NCI-H1092 treated with DMSO at 0.1 percent for 48 hours (cell line): ENCODE results near the gene MAPRE2.

Source experiments
- DNase-seq: peaks from one replicate; lab custom pipeline; 2025; lab: John Stamatoyannopoulos, UW

Gene MAPRE2

GRCh38 chr18:35180455-35180854 is 139.2 kb downstream of the MAPRE2 start:
- no peak for DNase-seq

GRCh38 chr18:35182151-35182550 is 140.9 kb downstream of the MAPRE2 start:
- DNase-seq, result no peak

- DNase-seq, result no peak
Observed at GRCh38 chr18:35183886-35184285, 142.7 kb downstream of the MAPRE2 start.

- DNase-seq, result no peak
Observed at GRCh38 chr18:35185771-35186170, 144.6 kb downstream of the MAPRE2 start.

- no peak for DNase-seq
Observed at GRCh38 chr18:35186291-35187034, 145.2 kb downstream of the MAPRE2 start.

GRCh38 chr18:35189510-35189909 is 148.3 kb downstream of the MAPRE2 start:
- DNase-seq, result no peak

GRCh38 chr18:35190948-35191697 is 149.9 kb downstream of the MAPRE2 start:
- DNase-seq, result no peak

GRCh38 chr18:35191698-35192025 is 150.4 kb downstream of the MAPRE2 start:
- DNase-seq, result no peak

- DNase-seq, result peak; percentile 86
Observed at GRCh38 chr18:35192415-35192814, 151.2 kb downstream of the MAPRE2 start.
